HepG2 (cell line): ENCODE results near the gene PUM1. TPM values are rescaled to one million over a fixed set of nuclear protein-coding genes. Genes with fewer than 3 reads are reported as not detected.

Experiments used
- ATAC-seq: fragments of 200-7000 bp; cut with Tn5 transposase; 3 replicates; pipeline ENCODE4 v1.9.1; 2020; ENCODE audit warnings: mild to moderate bottlenecking, moderate library complexity
- BruUV-seq: library from RNA; stranded (reverse); fragments of 400-500 nt; replicated peaks from 2 replicates; lab custom pipeline; 2021; lab: Mats Ljungman, UMichigan
- CTCF ChIA-PET: fragments of 300-600 bp; formaldehyde crosslinking; extraction: SDS; loops from one replicate; lab custom pipeline; 2021; ENCODE audit warnings: low total read pairs, inconsistent platforms, low intra/inter-chr PET ratio; lab: Yijun Ruan, JAX
- POLR2A ChIA-PET: fragments of 350-600 bp; sonication (Branson Sonifier 250); formaldehyde crosslinking; loops from one replicate; lab custom pipeline; 2020; ENCODE audit warnings: antibody characterized with exemption, inconsistent platforms; lab: Yijun Ruan, JAX
- DNase-seq: peaks from one replicate; pipeline ENCODE4 v3.0.0-alpha.2; 2015; ENCODE audit warnings: low spot score
- FAIRE-seq: peaks from 3 replicates; lab custom pipeline; 2011; peaks lifted over from hg19 to GRCh38; lab: Jason Lieb, UNC
- H2AFZ ChIP-seq: one replicate; pipeline ENCODE4 v1.6.1; 2011; ENCODE audit warnings: low read length, inconsistent platforms
- H3K27ac ChIP-seq: fragments of 300-600 bp; 3 replicates; pipeline ENCODE4 v1.8.0; 2011; ENCODE audit warnings: mixed run types, mild to moderate bottlenecking, mixed read lengths, low read length, inconsistent platforms; ENCODE audit not compliant: insufficient read depth; ENCODE audit errors: extremely low read length
- H3K27me3 ChIP-seq, 2 experiments: fragments of 200-600 bp in 1 of 2; 2 replicates in 1 of 2; 3 replicates in 1 of 2; pipeline versions ENCODE4 v1.6.0 to v1.8.0; 2011; ENCODE audit warnings: low read length in 2 of 2, mild to moderate bottlenecking in 2 of 2, moderate library complexity in 2 of 2, inconsistent platforms in 1 of 2; ENCODE audit not compliant: insufficient read depth in 2 of 2, control insufficient read depth in 1 of 2
- H3K36me3 ChIP-seq, 2 experiments: fragments of 200-600 bp in 1 of 2; replicated peaks in 1 of 2; 2 replicates in 1 of 2; 3 replicates in 1 of 2; pipeline versions ENCODE4 v1.5.1 to v1.8.0; 2011; ENCODE audit warnings: low read length in 2 of 2, inconsistent platforms in 1 of 2; ENCODE audit not compliant: insufficient read depth in 2 of 2, control insufficient read depth in 1 of 2
- H3K4me1 ChIP-seq: 2 replicates; pipeline ENCODE4 v1.5.1; 2012; ENCODE audit warnings: low read length, inconsistent platforms; ENCODE audit not compliant: insufficient read depth
- H3K4me2 ChIP-seq: 2 replicates; pipeline ENCODE4 v1.6.0; 2011; ENCODE audit warnings: low read depth, low read length, inconsistent platforms
- H3K4me3 ChIP-seq, 3 experiments: fragments of 200-600 bp in 1 of 3; sonication (generic), shearing (Covaris generic) in 1 of 3; replicated peaks in 1 of 3; 2 replicates each; pipeline ENCODE4 v1.5.1; 2011 to 2016; ENCODE audit warnings: low read length in 3 of 3, inconsistent platforms in 2 of 3, low read depth in 2 of 3, mild to moderate bottlenecking in 2 of 3, control low read depth in 1 of 3, mixed read lengths in 1 of 3; ENCODE audit not compliant: insufficient read depth in 1 of 3
- H3K79me2 ChIP-seq: one replicate; pipeline ENCODE4 v1.6.1; 2011; ENCODE audit warnings: low read length, inconsistent platforms; ENCODE audit not compliant: insufficient read depth
- H3K9ac ChIP-seq: 2 replicates; pipeline ENCODE4 v1.6.0; 2011; ENCODE audit warnings: mild to moderate bottlenecking, low read depth, low read length, inconsistent platforms; ENCODE audit not compliant: insufficient read depth
- H3K9me3 ChIP-seq: 2 replicates; pipeline ENCODE4 v1.5.1; 2012; ENCODE audit warnings: mild to moderate bottlenecking, low read length
- H4K20me1 ChIP-seq: 2 replicates; pipeline ENCODE4 v1.6.0; 2011; ENCODE audit warnings: inconsistent platforms, mild to moderate bottlenecking, low read length, moderate library complexity; ENCODE audit not compliant: insufficient read depth
- AGO2 ChIP-seq: fragments of 200-400 bp; formaldehyde crosslinking; optimal IDR thresholded peaks from 2 replicates; pipeline ENCODE3; 2017; ENCODE audit warnings: mild to moderate bottlenecking, low read depth, low read length, moderate library complexity
- CCDC6 ChIP-seq: sonication (generic); formaldehyde crosslinking; IDR thresholded peaks from 2 replicates; pipeline ENCODE4 v1.8.1; 2022; ENCODE audit warnings: mild to moderate bottlenecking, missing genetic modification reagents, moderate library complexity
- GATAD2A ChIP-seq: IDR thresholded peaks from 2 replicates; pipeline ENCODE4 v1.6.1; 2016
- GLMP ChIP-seq: sonication (generic); formaldehyde crosslinking; IDR thresholded peaks from 2 replicates; pipeline ENCODE4 v1.9.0; 2021; ENCODE audit warnings: missing genetic modification reagents, mild to moderate bottlenecking, borderline replicate concordance
- MAFF ChIP-seq: IDR thresholded peaks from 2 replicates; pipeline ENCODE4 v1.6.1; 2011; ENCODE audit warnings: low read depth, low read length, improper control_type of control experiment
- NFE2 ChIP-seq: sonication (generic); formaldehyde crosslinking; IDR thresholded peaks from 2 replicates; pipeline ENCODE4 v1.4.0; 2020; ENCODE audit warnings: missing genetic modification reagents
- PAF1 ChIP-seq: IDR thresholded peaks from 2 replicates; pipeline ENCODE4 v1.6.1; 2016; ENCODE audit warnings: missing genetic modification reagents, missing compliant biosample characterization
- SALL1 ChIP-seq: sonication (generic); formaldehyde crosslinking; IDR thresholded peaks from 2 replicates; pipeline ENCODE4 v1.8.0; 2022; ENCODE audit warnings: mild to moderate bottlenecking, missing genetic modification reagents
- SIX4 ChIP-seq: sonication (generic); formaldehyde crosslinking; IDR thresholded peaks from 2 replicates; pipeline ENCODE4 v1.4.0; 2020; ENCODE audit warnings: missing genetic modification reagents
- SP5 ChIP-seq: IDR thresholded peaks from 2 replicates; pipeline ENCODE4 v1.6.1; 2016; ENCODE audit warnings: low read depth, borderline replicate concordance
- SUZ12 ChIP-seq: fragments of 150-350 bp; IDR thresholded peaks from 2 replicates; pipeline ENCODE4 v1.6.1; 2014; ENCODE audit warnings: low read depth, low read length
- TFDP1 ChIP-seq: IDR thresholded peaks from 2 replicates; pipeline ENCODE4 v1.6.1; 2016; ENCODE audit warnings: missing compliant biosample characterization, missing genetic modification reagents, borderline replicate concordance
- ZBTB33 ChIP-seq: sonication (generic); formaldehyde crosslinking; IDR thresholded peaks from 2 replicates; pipeline ENCODE4 v1.4.0; 2020; ENCODE audit warnings: missing genetic modification reagents
- ZBTB37 ChIP-seq: sonication (generic); formaldehyde crosslinking; IDR thresholded peaks from 2 replicates; pipeline ENCODE4 v1.4.0; 2020; ENCODE audit warnings: mild to moderate bottlenecking, missing genetic modification reagents
- ZNF605 ChIP-seq: sonication (generic); formaldehyde crosslinking; IDR thresholded peaks from 2 replicates; pipeline ENCODE4 v1.8.0; 2022; ENCODE audit warnings: mild to moderate bottlenecking, missing genetic modification reagents
- ZSCAN5A ChIP-seq: sonication (generic); formaldehyde crosslinking; IDR thresholded peaks from 2 replicates; pipeline ENCODE4 v1.8.0; 2022; ENCODE audit warnings: mild to moderate bottlenecking, missing genetic modification reagents, borderline replicate concordance
- WGBS: methylation state at CpG from one replicate; pipeline ENCODE4 v1.1.6; 2017; ENCODE audit warnings: low lambda C conversion rate; 5-methylcytosine and 5-hydroxymethylcytosine counted together
- in situ Hi-C: cut with HindIII; loops from 2 replicates; pipeline ENCODE4 v1.10.0; 2017; ENCODE audit warnings: low pct_unique_long_range_greater_than_20kb; ENCODE audit not compliant: extremely low pct_ligation_motif_present
- intact Hi-C: fragments of 100-400 bp; cut with micrococcal nuclease; formaldehyde crosslinking; loops from one replicate; pipeline ENCODE4 v1.10.0; 2022; ENCODE audit not compliant: unreplicated experiment
- polyA plus RNA-seq, 8 experiments: library from polyadenylated mRNA; depleted of rRNA in 3 of 8; stranded (reverse) in 7 of 8; unstranded in 1 of 8; fragments of >200 nt; fragmentation: Illumina TruSeq in 4 of 8; extraction: Trizol in 4 of 8; gene quantifications; 2 replicates each; pipeline versions ENCODE4 v1.2.1 to v1.2.3, GENCODE V29; 2011 to 2016; ENCODE audit warnings: low read depth in 4 of 8, missing spikeins in 1 of 8, mixed read lengths in 1 of 8; ENCODE audit not compliant: insufficient read depth in 1 of 8
- total RNA-seq, 5 experiments: library from RNA; depleted of rRNA; stranded (reverse); fragments of >200 nt; fragmentation: Illumina TruSeq; extraction: Trizol; gene quantifications; 2 replicates each; pipeline ENCODE4 v1.2.3, GENCODE V29; 2016; ENCODE audit warnings: low read depth in 1 of 5

Gene PUM1
- total and polyA plus RNA-seq, 2 of the 13 experiments (the other 11 are each of a cell fraction or from before 2014, with no cell fraction given), result 64.7 to 91.0 TPM

- no peak for TF ChIP-seq ZBTB37 (CRISPR knock-in tag)
- no peak for TF ChIP-seq PAF1 (CRISPR knock-in tag)
- TF ChIP-seq GATAD2A, result peak; percentile 34; the same call in 1 of the 2 replicates
- TF ChIP-seq GLMP (CRISPR knock-in tag), result no peak
- peak; percentile 39; the same call in 1 of the 2 replicates for TF ChIP-seq SALL1 (CRISPR knock-in tag)
Observed at GRCh38 chr1:31099293-31100032, 33.9 kb upstream of the PUM1 start (continued).

GRCh38 chr1:31095985-31096384 lies 30.5 kb upstream of the PUM1 start:
- Histone ChIP-seq H3K9me3 (no peaks in the 10 kb centered on the region), H3K4me3 (no peak overlapping the region), H3K36me3 (no peaks in the 10 kb centered on the region), H3K27ac (no peak overlapping the region), H3K27me3 (no peaks in the 10 kb centered on the region), H2AFZ (no peak overlapping the region), H4K20me1 (no peaks in the 10 kb centered on the region), H3K4me1 (peaks cover 49% of the 10 kb centered on the region), H3K4me2 (no peak overlapping the region), H3K9ac (no peak overlapping the region), H3K79me2 (no peaks in the 10 kb centered on the region)
- intact Hi-C loops, result no loop called here
- BruUV-seq, result no TSS peak
- 51% methylated on average over 6 of the region's 6 CpGs for WGBS
- CTCF ChIA-PET, result no interaction called here
- no peak for FAIRE-seq
- in situ Hi-C loops, result no loop called here
- no peak for ATAC-seq
- no peak for DNase-seq
- POLR2A ChIA-PET, result no interaction called here
- TF ChIP-seq CCDC6 (CRISPR knock-in tag) (no peak), NFE2 (CRISPR knock-in tag) (no peak), TFDP1 (CRISPR knock-in tag) (no peak), ZSCAN5A (CRISPR knock-in tag) (no peak), SIX4 (CRISPR knock-in tag) (no peak), ZNF605 (no peak), AGO2 (no peak), SP5 (CRISPR knock-in tag) (no peak), ZBTB33 (CRISPR knock-in tag) (no peak), MAFF (no peak), SUZ12 (no peak)
